Measurements from ENCODE around the gene RAI1.

RAI1 gene

GRCh38 chr17:17693253-17694168 lies 12.3 kb downstream of the RAI1 start:
- Histone ChIP-seq H3K4me3 (peak overlapping the region; percentile 47 to 83 (median 65)), H3K27ac (peak overlapping the region; percentile 78 to 99 (median 97))

DNA sequence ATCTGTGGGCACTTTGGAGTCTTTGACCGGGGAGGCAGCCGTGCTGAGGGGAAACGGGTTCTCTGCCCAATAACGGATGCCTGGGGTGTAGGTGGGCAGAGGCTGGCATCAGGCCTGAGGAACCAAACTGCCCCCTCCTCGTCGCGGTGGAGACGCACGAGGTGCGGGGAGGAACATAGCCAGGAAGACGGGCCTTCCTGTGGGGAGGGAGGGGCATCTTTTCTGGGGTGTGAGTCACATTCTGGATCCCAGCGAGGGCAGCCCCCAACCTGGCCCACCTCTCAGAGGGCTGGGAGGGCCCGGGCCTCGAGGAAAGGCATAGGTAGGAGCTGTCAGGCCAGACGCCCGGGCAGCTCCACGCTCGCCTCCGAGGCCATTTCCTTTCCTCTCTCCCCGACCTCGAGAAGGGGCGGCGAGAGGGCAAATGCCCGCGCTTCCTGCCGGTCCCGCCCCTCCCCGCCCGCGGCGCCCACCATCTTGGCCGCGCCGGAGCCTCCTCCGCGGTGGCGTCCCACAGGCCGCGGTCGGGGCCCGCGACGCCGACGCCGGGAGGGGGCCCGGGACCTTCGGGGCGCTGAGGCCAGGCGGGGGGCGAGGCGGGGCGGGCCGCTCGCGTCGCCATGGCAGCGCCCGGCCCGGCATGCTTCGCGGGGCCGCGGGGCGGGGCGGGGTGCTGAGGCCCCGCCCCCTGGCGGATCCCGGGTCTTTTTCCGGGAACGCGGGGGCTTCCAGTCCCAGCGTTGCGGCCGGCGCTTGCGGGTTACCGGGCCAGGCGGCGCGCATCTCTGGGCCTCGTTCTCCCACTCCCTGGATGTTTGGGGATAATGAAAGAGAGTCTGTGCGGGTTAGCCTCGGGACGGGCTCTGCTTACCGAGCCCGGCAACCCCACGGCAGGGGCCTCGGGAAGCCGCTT lies 13.2 kb downstream of the RAI1 start:
- Histone ChIP-seq H3K27ac (peak overlapping the region; percentile 78 to 99 (median 97)), H3K4me3 (peak overlapping the region; percentile 47 to 83 (median 65))

DNA sequence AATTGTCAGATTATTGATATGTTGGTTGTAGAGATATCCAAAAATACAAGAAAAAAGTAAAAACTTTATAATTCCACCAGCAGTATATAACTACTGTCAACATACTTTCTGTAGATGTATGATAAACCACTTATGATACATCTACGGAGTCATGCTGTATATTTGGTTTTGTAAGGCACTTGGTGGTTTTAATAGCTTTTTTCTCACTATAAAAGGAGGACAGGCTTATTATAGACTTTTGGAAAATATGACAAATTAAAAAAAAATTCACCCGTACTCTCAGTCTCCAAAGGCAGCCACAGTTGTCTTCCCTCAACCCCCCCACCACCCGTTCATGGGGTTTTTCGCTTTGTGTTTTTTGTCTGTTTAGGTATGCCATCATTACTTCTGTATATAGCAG lies 14.8 kb downstream of the RAI1 start:
- Histone ChIP-seq H3K4me3 (no peak overlapping the region), H3K27ac (peak overlapping the region in 13 of 21 experiments; percentile 59 to 99 (median 98))

- H3K27ac ChIP-seq: peak overlapping the region in 13 of 21 experiments; percentile 18 to 99 (median 59)
- H3K4me3 ChIP-seq: no peak overlapping the region
Observed at GRCh38 chr17:17696882-17697633, 15.8 kb downstream of the RAI1 start.

- Histone ChIP-seq H3K4me3 (no peak overlapping the region), H3K27ac (peak overlapping the region in 10 of 21 experiments; percentile 17 to 72 (median 46))
Observed at GRCh38 chr17:17698371-17698770, 17.1 kb downstream of the RAI1 start.

- H3K27ac ChIP-seq: peak overlapping the region in 9 of 21 experiments; percentile 0 to 61 (median 34)
- no peak overlapping the region for H3K4me3 ChIP-seq
Observed at GRCh38 chr17:17698869-17699351, 17.7 kb downstream of the RAI1 start.

- Histone ChIP-seq H3K27ac (peak overlapping the region in 6 of 21 experiments; percentile 0 to 44 (median 17)), H3K4me3 (no peak overlapping the region)
Observed at GRCh38 chr17:17699491-17699890, 18.2 kb downstream of the RAI1 start.

- peak overlapping the region in 4 of 7 experiments; percentile 1 to 35 (median 12) for H3K4me3 ChIP-seq
- peak overlapping the region in 6 of 21 experiments; percentile 4 to 44 (median 32) for H3K27ac ChIP-seq
Observed at GRCh38 chr17:17700251-17700969, 19.2 kb downstream of the RAI1 start.

GRCh38 chr17:17701112-17701511 lies 19.9 kb downstream of the RAI1 start:
- Histone ChIP-seq H3K27ac (no peak overlapping the region), H3K4me3 (no peak overlapping the region)

DNA sequence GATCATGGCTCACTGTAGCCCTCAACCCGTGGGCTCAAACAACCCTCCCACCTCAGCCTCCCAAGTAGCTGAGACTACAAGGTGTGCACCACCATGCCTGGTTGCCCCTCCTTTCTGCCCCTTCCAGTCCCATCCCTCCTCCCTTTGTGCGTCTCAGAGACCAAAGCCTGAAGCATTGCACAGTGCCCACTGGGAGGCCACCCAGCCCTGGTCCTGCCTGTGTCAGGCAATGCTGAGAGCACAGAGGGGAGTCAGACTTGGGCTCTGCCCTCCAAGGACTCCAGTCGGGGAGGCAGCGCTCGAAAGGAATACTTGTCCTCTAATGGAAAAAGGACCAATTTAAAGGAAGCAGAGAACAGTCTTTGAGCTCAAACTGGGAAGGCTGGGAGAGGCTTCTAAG lies 20.4 kb downstream of the RAI1 start:
- no peak overlapping the region for H3K27ac ChIP-seq
- no peak overlapping the region for H3K4me3 ChIP-seq

DNA sequence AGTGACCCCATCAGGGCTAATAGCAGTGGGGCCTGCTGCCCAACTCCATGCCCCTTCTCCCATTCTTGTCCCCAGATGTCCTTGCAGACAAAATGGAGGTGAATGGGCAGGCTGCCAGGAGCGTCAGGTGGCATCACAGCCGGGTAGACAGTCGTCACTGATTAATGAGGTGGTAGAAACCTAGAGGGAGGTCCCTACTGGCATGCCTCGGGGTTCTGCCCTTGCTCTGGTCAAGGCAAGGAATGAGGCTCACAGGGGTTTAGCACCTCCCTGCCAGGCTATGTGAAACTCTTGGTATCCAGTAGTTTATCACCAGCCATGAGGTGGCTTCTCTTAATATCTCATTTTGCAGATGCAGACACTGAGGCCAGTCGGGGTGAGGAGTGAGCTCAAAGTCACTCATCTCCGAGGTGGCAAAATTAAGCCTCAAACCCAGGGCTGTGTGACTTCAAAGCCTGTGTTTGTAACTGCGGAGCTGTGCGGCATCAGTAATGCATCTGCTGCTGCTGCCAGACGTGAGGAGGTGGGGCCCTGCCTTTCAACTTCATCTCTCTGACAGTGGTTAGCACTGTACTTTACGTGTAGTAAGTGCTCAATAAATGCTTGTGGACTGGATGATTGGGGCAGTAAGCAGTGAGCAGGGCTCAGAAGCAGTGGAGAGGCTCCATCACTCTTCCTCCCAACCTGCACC lies 21.3 kb downstream of the RAI1 start:
- Histone ChIP-seq H3K4me3 (no peak overlapping the region), H3K27ac (no peak overlapping the region)

- no peak overlapping the region for H3K4me3 ChIP-seq
- H3K27ac ChIP-seq: no peak overlapping the region
Observed at GRCh38 chr17:17703140-17703919, 22.1 kb downstream of the RAI1 start.

DNA sequence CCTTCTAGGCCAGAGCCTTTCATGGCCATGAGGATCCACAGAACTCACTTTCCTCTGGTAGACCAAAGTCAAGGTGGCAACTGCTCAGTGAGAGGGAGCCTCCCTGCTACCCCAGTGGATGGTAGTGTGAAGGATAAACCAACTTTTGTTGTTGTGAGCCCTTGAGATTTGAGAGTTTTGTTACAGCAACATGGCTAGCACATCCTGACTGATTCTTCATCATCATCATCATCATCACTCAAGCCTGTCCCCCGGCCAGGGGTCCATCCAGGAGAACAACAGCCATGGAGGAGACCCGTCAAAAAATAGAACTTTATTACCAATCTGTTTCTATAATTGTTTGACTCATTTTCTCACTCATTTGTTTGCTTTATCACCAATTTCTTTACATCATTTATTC lies 23.7 kb downstream of the RAI1 start:
- no peak overlapping the region for H3K27ac ChIP-seq
- no peak overlapping the region for H3K4me3 ChIP-seq

DNA sequence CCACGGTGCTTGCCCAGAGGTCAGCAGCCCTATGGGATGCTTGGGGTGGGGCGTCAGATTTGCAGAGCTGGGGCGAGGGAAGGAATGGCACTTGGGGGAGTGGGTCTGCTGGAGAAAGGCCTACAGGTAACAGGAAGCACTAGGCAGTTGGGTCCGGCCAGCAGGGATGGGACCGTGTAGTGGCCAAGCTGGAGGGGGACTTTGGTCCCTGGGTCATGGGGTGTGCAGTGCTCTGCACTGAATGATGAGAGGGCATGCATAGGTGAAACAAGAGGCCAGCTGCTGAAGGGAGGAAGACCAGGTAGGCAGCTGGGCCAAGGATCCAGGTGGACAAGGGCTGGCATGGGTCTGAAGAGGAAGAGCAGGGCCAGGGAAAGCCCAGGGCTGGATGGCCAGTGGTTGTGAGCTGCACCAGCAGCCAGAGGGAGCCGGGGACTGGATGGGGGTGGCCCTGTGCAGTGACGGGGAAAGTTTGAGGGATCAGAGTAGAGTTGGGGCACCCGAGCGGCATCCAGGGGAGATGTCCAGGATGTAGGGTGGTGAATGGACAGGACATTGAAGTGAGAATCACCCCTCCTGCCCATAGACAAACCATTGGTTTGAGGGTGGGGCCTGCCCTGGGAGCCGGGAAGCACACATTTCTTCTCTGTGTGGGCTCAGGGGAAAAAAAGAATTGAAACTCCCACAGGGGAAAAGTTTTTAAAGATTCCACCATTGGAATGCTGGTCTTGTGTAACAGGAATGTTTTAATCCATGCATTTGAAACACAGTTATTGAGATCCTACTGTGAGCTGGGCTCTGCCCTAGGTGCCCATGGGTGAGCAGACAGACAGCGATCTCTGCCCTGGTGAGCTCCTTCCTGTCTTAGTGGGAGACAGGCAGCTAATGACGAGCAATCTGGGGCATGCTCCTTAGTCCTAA lies 25.1 kb downstream of the RAI1 start:
- no peak overlapping the region for H3K4me3 ChIP-seq
- H3K27ac ChIP-seq: no peak overlapping the region

DNA sequence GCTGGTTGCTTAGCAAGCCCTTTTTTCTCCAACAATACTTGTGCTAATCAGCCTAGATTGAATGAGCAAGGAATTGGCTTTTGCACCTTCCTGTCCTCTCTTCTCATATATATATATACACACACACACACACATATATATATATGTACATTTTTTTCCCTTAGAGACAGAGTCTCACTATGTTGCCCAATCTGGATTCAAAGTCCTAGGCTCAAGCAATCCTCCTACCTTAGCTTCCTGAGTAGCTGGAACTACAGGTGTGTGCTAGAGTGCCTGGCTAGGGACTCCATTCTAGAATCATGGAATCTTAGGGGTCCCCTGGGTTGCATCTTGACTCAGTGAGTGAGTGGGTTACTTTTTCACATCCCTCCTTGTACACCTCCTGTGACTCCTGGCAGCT lies 27.0 kb downstream of the RAI1 start:
- Histone ChIP-seq H3K27ac (no peak overlapping the region), H3K4me3 (no peak overlapping the region)

DNA sequence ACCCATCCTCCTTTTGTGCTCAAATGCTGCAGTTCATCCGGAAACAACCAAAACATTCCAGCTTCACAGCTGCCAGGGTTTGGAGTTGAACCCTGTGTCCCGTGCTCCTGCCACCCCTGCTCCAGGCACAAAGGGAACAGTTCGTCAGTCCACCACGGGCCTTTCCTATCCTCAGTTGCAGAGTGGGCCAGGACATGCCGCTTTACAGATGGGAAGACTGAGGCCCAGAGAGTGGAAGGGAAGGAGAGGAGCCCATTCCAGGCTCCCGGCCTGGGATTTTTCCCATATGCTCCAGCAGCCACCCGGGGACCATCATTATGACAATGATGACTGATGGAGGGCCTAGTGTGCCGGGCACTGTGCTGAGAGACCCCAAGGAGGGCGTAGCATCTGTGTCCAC lies 27.6 kb downstream of the RAI1 start:
- H3K4me3 ChIP-seq: no peak overlapping the region
- peak overlapping the region in 1 of 21 experiments; percentile 76 for H3K27ac ChIP-seq
